Aorta (tissue), 5 donors: ENCODE data around the gene EDA. TPM values are rescaled to one million over a fixed set of nuclear protein-coding genes. Genes with fewer than 3 reads are reported as not detected.

ENCODE experiments used
- ATAC-seq: fragments of 200-7000 bp; cut with Tn5 transposase; one replicate; pipeline ENCODE4 v1.9.1; 2022; ENCODE audit warnings: moderate library complexity; ENCODE audit not compliant: low FRiP score
- DNase-seq, 2 donors: peaks; one replicate each; pipeline ENCODE4 v3.0.0-alpha.2; 2020
- H3K27ac ChIP-seq, 2 donors: one replicate each; pipeline ENCODE4 v1.5.1; 2013; ENCODE audit warnings: low read length in 2 of 2, mild to moderate bottlenecking in 2 of 2, moderate library complexity in 2 of 2, control low read depth in 1 of 2, inconsistent platforms in 1 of 2, low read depth in 1 of 2
- H3K27me3 ChIP-seq, 2 donors: one replicate each; pipeline ENCODE4 v1.6.1; 2013; ENCODE audit warnings: control low read depth in 1 of 2, low read length in 1 of 2, mild to moderate bottlenecking in 1 of 2, moderate library complexity in 1 of 2; ENCODE audit not compliant: insufficient read depth in 2 of 2, control insufficient read depth in 1 of 2
- H3K36me3 ChIP-seq, 2 donors: one replicate each; pipeline ENCODE4 v1.6.1; 2013; ENCODE audit warnings: control low read depth in 1 of 2, low read length in 1 of 2, mild to moderate bottlenecking in 1 of 2; ENCODE audit not compliant: insufficient read depth in 2 of 2, control insufficient read depth in 1 of 2
- H3K4me1 ChIP-seq, 2 donors: one replicate each; pipeline ENCODE4 v1.6.1; 2013; ENCODE audit warnings: low read length in 2 of 2, control low read depth in 1 of 2, mild to moderate bottlenecking in 1 of 2, moderate library complexity in 1 of 2; ENCODE audit not compliant: insufficient read depth in 2 of 2, control insufficient read depth in 1 of 2
- H3K4me3 ChIP-seq, 2 donors: one replicate each; pipeline ENCODE4 v1.5.1; 2013; ENCODE audit warnings: low read length in 2 of 2, control low read depth in 1 of 2, mild to moderate bottlenecking in 1 of 2
- H3K9me3 ChIP-seq: one replicate; pipeline ENCODE4 v1.6.1; 2013; ENCODE audit warnings: mild to moderate bottlenecking, low read length; ENCODE audit not compliant: control insufficient read depth
- WGBS, 2 donors: extraction: QIAGEN DNeasy Blood & Tissue Kit; methylation state at CpG; one replicate each; pipeline ENCODE4 v1.1.7; 2013; 5-methylcytosine and 5-hydroxymethylcytosine counted together
- intact Hi-C, 2 donors: fragments of 100-400 bp; cut with DNase I; formaldehyde crosslinking; loops; one replicate each; pipeline versions ENCODE4 v1.14.2 to v1.15.0; 2022
- polyA plus RNA-seq, 2 donors: library from polyadenylated mRNA; stranded (reverse); fragments of 200-250 nt; gene quantifications; one replicate each; pipeline ENCODE4 v1.2.3, GENCODE V29; 2013
- total RNA-seq, 2 donors: library from RNA; stranded (reverse); fragmentation: NEBNext Ultra II Directional; extraction: Animal tissue kit (Norgen Biotek cat#: 25700); gene quantifications; one replicate each; pipeline ENCODE4 v1.2.1, GENCODE V29; 2021
- donor health status: healthy with polysubstance abuse.
- donor health status: Bipolar disorder and iron deficiency.
- donor health status: DM: no; HTN: no; CAD: no.
- donor health status: DM: no; HTN: no; CAD: no.
- donor health status: DM: yes; HTN: yes; CAD: no.

The EDA gene
- total and polyA plus RNA-seq, 4 donors, result 1.7 to 9.0 (median 3.5) TPM

- Histone ChIP-seq H3K27ac (no peak overlapping the region), H3K36me3 (no peaks in the 10 kb centered on the region), H3K9me3 (no peaks in the 10 kb centered on the region), H3K4me3 (no peak overlapping the region), H3K4me1 (no peaks in the 10 kb centered on the region), H3K27me3 (no peaks in the 10 kb centered on the region)
- 29 to 31% methylated on average over 2 of the region's 2 CpGs for WGBS, 2 donors
- ATAC-seq (no peak), DNase-seq (no peak)
- intact Hi-C loops, result no loop called here
Observed at GRCh38 chrX:69948276-69948797, 332.4 kb downstream of the EDA start.

DNA sequence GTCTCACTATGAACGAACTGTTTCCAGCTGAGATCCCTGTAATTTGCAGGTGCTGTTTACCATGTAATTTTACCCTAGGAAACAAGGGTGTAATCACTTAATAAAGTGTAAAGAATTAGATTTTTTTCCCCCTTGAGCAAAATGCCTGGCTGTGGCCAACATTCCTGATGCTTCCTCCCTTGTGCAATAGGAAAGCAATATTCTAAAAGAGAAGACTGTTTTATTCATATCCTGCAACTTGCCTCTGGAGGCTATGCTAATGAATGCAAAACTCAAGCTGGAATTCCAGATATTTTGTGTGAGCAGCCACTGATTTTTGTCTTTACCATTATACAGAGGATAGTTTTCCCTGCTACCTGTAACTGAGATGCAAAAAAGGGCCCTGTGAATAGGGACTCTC lies 335.8 kb downstream of the EDA start:
- Histone ChIP-seq H3K9me3 (no peaks in the 10 kb centered on the region), H3K4me1 (no peaks in the 10 kb centered on the region), H3K36me3 (no peaks in the 10 kb centered on the region), H3K27ac (no peak overlapping the region), H3K4me3 (no peak overlapping the region), H3K27me3 (no peaks in the 10 kb centered on the region)
- no peak for DNase-seq
- ATAC-seq, result no peak
- intact Hi-C loops, result no loop called here
- 82 to 90% methylated on average over 1 of the region's 1 CpG for WGBS, 2 donors

GRCh38 chrX:69959712-69960111 lies 343.8 kb downstream of the EDA start:
- Histone ChIP-seq H3K9me3 (no peaks in the 10 kb centered on the region), H3K27ac (no peak overlapping the region), H3K36me3 (no peaks in the 10 kb centered on the region), H3K4me1 (no peaks in the 10 kb centered on the region), H3K4me3 (no peak overlapping the region), H3K27me3 (no peaks in the 10 kb centered on the region)
- ATAC-seq (no peak), DNase-seq (no peak)
- intact Hi-C loops, result no loop called here

- ATAC-seq, result no peak
- H3K36me3 ChIP-seq, result no peaks in the 10 kb centered on the region
- no peaks in the 10 kb centered on the region for H3K4me1 ChIP-seq
- H3K9me3 ChIP-seq, result no peaks in the 10 kb centered on the region
- no peak for DNase-seq
- H3K4me3 ChIP-seq, result no peak overlapping the region
- intact Hi-C loops, result no loop called here
- WGBS, 2 donors, result 66 to 79% methylated on average over 4 of the region's 4 CpGs
- H3K27me3 ChIP-seq, result no peaks in the 10 kb centered on the region
- H3K27ac ChIP-seq, result no peak overlapping the region
Observed at GRCh38 chrX:69961365-69962072, 345.6 kb downstream of the EDA start.

- DNase-seq, result no peak
Observed at GRCh38 chrX:69968950-69969349, 353.0 kb downstream of the EDA start.

GRCh38 chrX:69969460-69969859 lies 353.5 kb downstream of the EDA start:
- intact Hi-C loops, result no loop called here
- no peaks in the 10 kb centered on the region for H3K9me3 ChIP-seq
- H3K27ac ChIP-seq, result no peak overlapping the region
- whole genome bisulfite sequencing, 2 donors, result 89 to 97% methylated on average over 1 of the region's 1 CpG
- H3K27me3 ChIP-seq, result no peaks in the 10 kb centered on the region
- H3K4me1 ChIP-seq, result no peaks in the 10 kb centered on the region
- H3K4me3 ChIP-seq, result no peak overlapping the region
- DNase-seq, result no peak
- ATAC-seq, result no peak
- H3K36me3 ChIP-seq, result no peaks in the 10 kb centered on the region

More at GRCh38 chrX:69968950-69969349, 353.0 kb downstream of the EDA start:
- H3K36me3 ChIP-seq, result no peaks in the 10 kb centered on the region
- H3K9me3 ChIP-seq, result no peaks in the 10 kb centered on the region
- no peak overlapping the region for H3K4me3 ChIP-seq
- WGBS, 2 donors, result 64 to 67% methylated on average over 4 of the region's 4 CpGs
- no peaks in the 10 kb centered on the region for H3K4me1 ChIP-seq
- no peak for ATAC-seq
- no peaks in the 10 kb centered on the region for H3K27me3 ChIP-seq
- intact Hi-C loops, result no loop called here
- no peak overlapping the region for H3K27ac ChIP-seq

DNA sequence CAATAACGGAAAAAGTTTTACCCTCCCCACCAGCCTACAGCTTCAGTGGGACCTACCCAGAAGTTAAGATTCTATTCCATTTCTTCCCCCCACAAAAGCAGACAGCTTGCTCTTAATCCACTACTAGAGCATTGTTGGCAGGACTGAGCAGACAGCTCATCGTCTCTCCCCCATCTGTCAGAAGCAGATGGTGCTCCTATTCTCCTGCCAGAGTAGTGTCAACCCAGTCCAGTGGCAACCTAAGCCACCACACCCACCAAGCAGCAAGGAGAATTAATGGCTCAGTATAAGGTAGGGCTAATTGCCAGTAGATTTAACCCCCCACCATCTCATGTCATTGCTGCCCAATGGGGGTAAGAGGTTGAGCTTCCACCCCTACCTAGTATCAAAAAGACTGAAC lies 371.8 kb downstream of the EDA start:
- intact Hi-C loops, result no loop called here
- no peaks in the 10 kb centered on the region for H3K9me3 ChIP-seq
- ATAC-seq (peak; percentile 36), DNase-seq (no peak)
- no peaks in the 10 kb centered on the region for H3K36me3 ChIP-seq
- no peaks in the 10 kb centered on the region for H3K27me3 ChIP-seq
- 61 to 77% methylated on average over 2 of the region's 2 CpGs for WGBS, 2 donors
- no peak overlapping the region for H3K27ac ChIP-seq
- no peak overlapping the region for H3K4me3 ChIP-seq
- no peaks in the 10 kb centered on the region for H3K4me1 ChIP-seq

DNA sequence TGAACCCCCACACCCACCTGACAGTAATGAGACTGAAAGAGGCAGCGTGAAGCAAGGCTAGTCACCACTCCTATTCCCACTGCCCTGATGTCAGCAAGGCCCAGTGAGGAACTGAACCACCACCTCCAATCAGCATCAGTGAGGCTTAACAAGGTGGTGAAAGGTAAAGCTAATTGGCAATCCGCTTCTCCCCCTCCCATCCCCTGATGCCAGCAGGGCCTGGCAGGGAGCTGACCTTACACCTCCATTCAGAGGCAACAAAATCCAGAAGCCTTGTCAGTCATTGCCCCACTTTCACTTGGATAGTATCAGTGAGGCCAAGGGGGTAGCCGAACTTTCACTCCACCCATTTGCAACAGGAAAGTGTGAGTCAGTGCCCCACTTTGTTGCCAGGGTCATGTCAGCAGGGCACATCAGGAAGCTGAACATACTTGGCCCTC lies 373.1 kb downstream of the EDA start:
- H3K27ac ChIP-seq, result no peak overlapping the region
- H3K36me3 ChIP-seq, result no peaks in the 10 kb centered on the region
- WGBS, 2 donors, result 62 to 66% methylated on average over 3 of the region's 3 CpGs
- no peaks in the 10 kb centered on the region for H3K4me1 ChIP-seq
- H3K9me3 ChIP-seq, result no peaks in the 10 kb centered on the region
- no peak overlapping the region for H3K4me3 ChIP-seq
- ATAC-seq (no peak), DNase-seq (peak in 1 of 2 donors; percentile 41)
- no peaks in the 10 kb centered on the region for H3K27me3 ChIP-seq
- intact Hi-C loops, result no loop called here

GRCh38 chrX:69991685-69992084 lies 375.8 kb downstream of the EDA start:
- no peak for ATAC-seq
- Histone ChIP-seq H3K27ac (no peak overlapping the region), H3K27me3 (no peaks in the 10 kb centered on the region), H3K9me3 (no peaks in the 10 kb centered on the region), H3K36me3 (no peaks in the 10 kb centered on the region), H3K4me3 (no peak overlapping the region), H3K4me1 (no peaks in the 10 kb centered on the region)
- intact Hi-C loops, result no loop called here
- WGBS, 2 donors, result 69 to 81% methylated on average over 3 of the region's 3 CpGs
- no peak for DNase-seq
